GM12874 (cell line): ENCODE measurements around the gene KRTAP19-5.

Experiments used
- CTCF ChIP-seq: IDR thresholded peaks from 2 replicates; pipeline ENCODE4 v1.5.1; 2011; ENCODE audit warnings: low read depth, mild to moderate bottlenecking, control low read depth, low read length, moderate library complexity; ENCODE audit not compliant: insufficient read depth

The KRTAP19-5 gene

GRCh38 chr21:30502041-30502440 is at the start of gene KRTAP19-5:
Gene KRTAP19-5, minus strand, starts transcription at chr21:30502141. Its CDS starts 51 bp downstream, at chr21:30502090.
- TF ChIP-seq CTCF, result no peak

- TF ChIP-seq CTCF, result no peak
Observed at GRCh38 chr21:30541764-30542163, 39.8 kb upstream of the KRTAP19-5 start, which contains the start of gene KRTAP19-6. Gene KRTAP19-6, minus strand, starts transcription at chr21:30541864. Its CDS starts 31 bp downstream, at chr21:30541833.

GRCh38 chr21:30518876-30519275 is 16.9 kb upstream of the KRTAP19-5 start:
- no peak for TF ChIP-seq CTCF

- TF ChIP-seq CTCF, result no peak
Observed at GRCh38 chr21:30515681-30516080, 13.7 kb upstream of the KRTAP19-5 start.

DNA sequence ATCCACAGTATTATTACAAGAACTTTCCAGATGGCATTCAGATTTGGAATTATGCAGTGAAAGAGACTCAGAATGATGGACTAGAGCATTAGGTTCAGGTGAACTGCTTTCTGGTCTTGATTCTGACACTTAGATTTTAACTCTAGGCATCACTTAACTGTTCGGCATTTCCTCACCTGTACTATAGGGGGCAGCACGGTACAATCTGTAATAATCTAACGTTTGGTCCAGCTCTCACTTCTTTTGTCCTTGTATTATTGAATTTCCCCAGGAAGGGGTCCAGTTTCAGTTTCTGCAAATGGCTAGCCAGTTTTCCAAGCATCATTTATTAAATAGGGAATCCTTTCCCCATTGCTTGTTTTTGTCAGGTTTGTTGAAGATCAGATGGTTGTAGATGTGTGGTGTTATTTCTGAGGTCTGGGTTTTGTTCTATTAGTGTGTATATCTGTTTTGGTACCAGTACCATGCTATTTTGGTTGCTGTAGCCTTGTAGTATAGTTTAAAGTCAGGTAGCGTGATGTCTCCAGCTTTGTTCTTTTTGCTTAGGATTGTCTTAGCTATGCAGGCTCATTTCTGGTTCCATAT is 3.8 kb upstream of the KRTAP19-5 start:
- TF ChIP-seq CTCF, result peak; percentile 32; the same call in 1 of the 2 replicates

GRCh38 chr21:30497065-30497464 is 4.9 kb downstream of the KRTAP19-5 start, which contains the start of gene KRTAP19-4:
Gene KRTAP19-4, minus strand, starts transcription at chr21:30497165. Its CDS starts 55 bp downstream, at chr21:30497110.
- TF ChIP-seq CTCF, result no peak

DNA sequence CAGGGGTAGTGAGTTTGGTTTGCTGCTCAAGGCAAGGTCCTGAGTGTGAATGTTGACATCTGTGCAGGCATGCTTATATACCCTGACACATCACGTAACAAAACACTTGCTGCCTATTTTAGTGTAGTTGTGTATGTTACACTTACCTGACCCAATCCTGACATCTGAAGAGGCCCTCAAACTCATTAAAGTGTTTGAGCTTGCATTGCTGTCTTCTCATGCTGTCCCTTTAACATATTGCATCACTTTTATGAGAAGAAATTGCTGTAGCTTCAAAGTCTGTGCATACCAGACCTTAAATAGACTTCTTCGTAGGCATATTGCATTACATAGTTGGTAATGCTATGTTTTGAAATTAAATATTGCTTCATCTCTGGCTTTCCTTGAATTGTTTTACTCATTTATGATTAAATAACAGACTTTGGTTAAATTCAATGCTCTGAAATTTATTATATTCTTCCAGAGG is 9.9 kb downstream of the KRTAP19-5 start, which contains the start of gene KRTAP19-3:
TSS of gene KRTAP19-3 (minus strand) at position 51 of the 466 bp plus-strand sequence. CDS start 56 bp downstream, outside the sequence.
- no peak for TF ChIP-seq CTCF
